Esophagus squamous epithelium (tissue), 5 donors: ENCODE measurements around the gene HKDC1. TPM values are rescaled to one million over a fixed set of nuclear protein-coding genes. Genes with fewer than 3 reads are reported as not detected.

Source experiments
- DNase-seq: peaks from one replicate; lab custom pipeline; 2025; lab: John Stamatoyannopoulos, UW
- H3K27ac ChIP-seq, 4 donors: fragments of 200-600 bp; sonication (generic); one replicate each; pipeline ENCODE4 v1.5.1; 2016 to 2019; ENCODE audit warnings: mild to moderate bottlenecking in 1 of 4
- H3K27me3 ChIP-seq, 4 donors: fragments of 200-600 bp; sonication (generic); 1 replicate in 3 of 4; 2 replicates in 1 of 4; pipeline versions ENCODE4 v1.5.1 to v1.6.0; 2017 to 2021; ENCODE audit warnings: antibody characterized with exemption in 1 of 4
- H3K36me3 ChIP-seq, 3 donors: fragments of 200-600 bp; sonication (generic); one replicate each; pipeline ENCODE4 v1.5.1; 2016 to 2019
- H3K4me1 ChIP-seq, 3 donors: fragments of 200-600 bp; sonication (generic); one replicate each; pipeline ENCODE4 v1.5.1; 2017 to 2019
- H3K4me3 ChIP-seq, 4 donors: fragments of 200-600 bp; sonication (generic); 1 replicate in 3 of 4; 2 replicates in 1 of 4; pipeline ENCODE4 v1.5.1; 2016 to 2019; ENCODE audit warnings: mild to moderate bottlenecking in 2 of 4, moderate library complexity in 1 of 4
- H3K9me3 ChIP-seq, 3 donors: fragments of 200-600 bp; sonication (generic); one replicate each; pipeline ENCODE4 v1.5.1; 2016 to 2019
- CTCF ChIP-seq, 6 experiments: fragments of 450-650 bp in 4 of 6; fragments of 200-600 bp in 2 of 6; sonication (generic) in 2 of 6; IDR thresholded peaks; one replicate each; pipeline ENCODE4 v1.5.1; 2016 to 2019; ENCODE audit warnings: antibody characterized with exemption in 6 of 6, mild to moderate bottlenecking in 4 of 6, moderate library complexity in 4 of 6
- POLR2A ChIP-seq, 4 donors: fragments of 450-650 bp; IDR thresholded peaks; one replicate each; pipeline ENCODE4 v1.6.1; 2017; ENCODE audit warnings: antibody characterized with exemption in 4 of 4, mild to moderate bottlenecking in 4 of 4, moderate library complexity in 3 of 4
- WGBS, 2 donors: methylation state at CpG; one replicate each; pipeline ENCODE4 v1.1.5; 2018; 5-methylcytosine and 5-hydroxymethylcytosine counted together
- intact Hi-C: fragments of 100-400 bp; cut with DNase I; formaldehyde crosslinking; loops from one replicate; pipeline ENCODE4 v1.15.0; 2022
- total RNA-seq, 4 donors: library from RNA; depleted of rRNA; stranded (reverse); fragments of >200 nt; gene quantifications; one replicate each; pipeline ENCODE4 v1.1.0, GENCODE V29; 2016
- donor health status: DM: yes; HTN: yes; CAD: no.

HKDC1 gene
- total RNA-seq, 4 donors from 2014 or later, result 0.19 to 1.5 (median 0.19) TPM; not detected in 1

- Histone ChIP-seq H3K27me3 (no peaks in the 10 kb centered on the region), H3K9me3 (no peaks in the 10 kb centered on the region), H3K36me3 (no peaks in the 10 kb centered on the region), H3K4me3 (no peak overlapping the region), H3K4me1 (peaks cover 7 to 53% (median 23%) of the 10 kb centered on the region in 3 donors), H3K27ac (no peak overlapping the region)
- 84 to 96% methylated on average over 7 to 12 of the region's 14 CpGs for WGBS, 2 donors
- intact Hi-C loops, result no loop called here
- TF ChIP-seq POLR2A (IDR thresholded peaks at IDR 0.05) (no peak), CTCF (IDR thresholded peaks at IDR 0.05) (no peak)
- no peak for DNase-seq
Observed at GRCh38 chr10:69226919-69227450, 6.9 kb downstream of the HKDC1 start.

- intact Hi-C loops, result no loop called here
- H3K4me3 ChIP-seq, result no peak overlapping the region
- peak overlapping the region in 1 of 4 donors; percentile 70 for H3K27ac ChIP-seq
- no peaks in the 10 kb centered on the region for H3K9me3 ChIP-seq
- H3K36me3 ChIP-seq, result no peaks in the 10 kb centered on the region
- H3K27me3 ChIP-seq, result no peaks in the 10 kb centered on the region
- peaks cover 7 to 48% (median 19%) of the 10 kb centered on the region in 3 donors for H3K4me1 ChIP-seq
- DNase-seq, result no peak
- no peak for TF ChIP-seq CTCF (IDR thresholded peaks at IDR 0.05)
- no peak for TF ChIP-seq POLR2A (IDR thresholded peaks at IDR 0.05)
- 59 to 72% methylated on average over 2 of the region's 2 CpGs for WGBS, 2 donors
Observed at GRCh38 chr10:69228151-69228550, 8.0 kb downstream of the HKDC1 start.

- H3K4me3 ChIP-seq, result peak overlapping the region in 1 of 4 donors; percentile 34
- TF ChIP-seq CTCF (IDR thresholded peaks at IDR 0.05) (no peak), POLR2A (IDR thresholded peaks at IDR 0.05) (no peak)
- H3K4me1 ChIP-seq, result peaks cover 7 to 40% (median 19%) of the 10 kb centered on the region in 3 donors
- 45 to 71% methylated on average over 4 to 7 of the region's 8 CpGs for WGBS, 2 donors
- H3K36me3 ChIP-seq, result no peaks in the 10 kb centered on the region
- no peaks in the 10 kb centered on the region for H3K9me3 ChIP-seq
- H3K27me3 ChIP-seq, result no peaks in the 10 kb centered on the region
- no peak for DNase-seq
- H3K27ac ChIP-seq, result peak overlapping the region in 3 of 4 donors; percentile 47 to 75 (median 70)
- intact Hi-C loops, result no loop called here
Observed at GRCh38 chr10:69229616-69229916, 9.4 kb downstream of the HKDC1 start.

- no peaks in the 10 kb centered on the region for H3K9me3 ChIP-seq
- H3K27ac ChIP-seq, result peak overlapping the region in 1 of 4 donors; percentile 70
- no peak for DNase-seq
- no peaks in the 10 kb centered on the region for H3K36me3 ChIP-seq
- intact Hi-C loops, result no loop called here
- H3K27me3 ChIP-seq, result no peaks in the 10 kb centered on the region
- no peak for TF ChIP-seq POLR2A (IDR thresholded peaks at IDR 0.05)
- TF ChIP-seq CTCF (IDR thresholded peaks at IDR 0.05), result no peak
- H3K4me3 ChIP-seq, result no peak overlapping the region
- peaks cover 7 to 34% (median 15%) of the 10 kb centered on the region in 3 donors for H3K4me1 ChIP-seq
- 52 to 100% methylated on average over 4 to 5 of the region's 5 CpGs for WGBS, 2 donors
Observed at GRCh38 chr10:69230128-69230527, 10.0 kb downstream of the HKDC1 start.

GRCh38 chr10:69232252-69232651 lies 12.1 kb downstream of the HKDC1 start:
- no peaks in the 10 kb centered on the region for H3K27me3 ChIP-seq
- no peak for DNase-seq
- H3K9me3 ChIP-seq, result no peaks in the 10 kb centered on the region
- TF ChIP-seq POLR2A (IDR thresholded peaks at IDR 0.05), result no peak
- TF ChIP-seq CTCF (IDR thresholded peaks at IDR 0.05), result no peak
- intact Hi-C loops, result no loop called here
- WGBS, 2 donors, result 69 to 83% methylated on average over 7 to 9 of the region's 9 CpGs
- H3K36me3 ChIP-seq, result no peaks in the 10 kb centered on the region
- no peak overlapping the region for H3K4me3 ChIP-seq
- H3K27ac ChIP-seq, result no peak overlapping the region
- peaks cover 0 to 24% (median 8%) of the 10 kb centered on the region in 3 donors for H3K4me1 ChIP-seq
